Measurements from ENCODE around the gene C20orf144. TPM values are rescaled to one million over a fixed set of nuclear protein-coding genes. Genes with fewer than 3 reads are reported as not detected.
"Not testable (repeated sequence)": the region's sequence is repeated elsewhere in the genome, so short reads cannot be mapped to it uniquely, and the experiment has no call there.

The C20orf144 gene
- total RNA-seq, 5 donors from 2014 or later (not counting 1 experiment from before 2014, with no cell fraction given), result 0.16 to 0.26 (median 0.22) TPM; not detected in 1

- H3K4me1 Mint-ChIP-seq, result peaks cover 0 to 3% (median 0%) of the 10 kb centered on the region in 3 donors
- Histone ChIP-seq H3K27me3 (replicated peaks in 1 of 2; ENCODE audit: control insufficient read depth in 2 of 2, extremely low read depth in 1 of 2, insufficient read depth in 2 of 2, low read length in 1 of 2) (no peaks in the 10 kb centered on the region), H3K9me3 (no peaks in the 10 kb centered on the region), H3K4me3 (ENCODE audit: control insufficient read depth in 1 of 2, extremely low read depth in 1 of 2, low read length in 1 of 2) (no peak overlapping the region), H3K4me1 (ENCODE audit: control insufficient read depth in 1 of 2, extremely low read depth in 1 of 2, insufficient read depth in 2 of 2, low read length in 2 of 2) (no peaks in the 10 kb centered on the region), H3K36me3 (ENCODE audit: control insufficient read depth in 2 of 2, extremely low read depth in 1 of 2, insufficient read depth in 1 of 2, low read length in 1 of 2) (no peaks in the 10 kb centered on the region), H3K27ac (ENCODE audit: low read length) (no peak overlapping the region)
- ATAC-seq (replicated peaks in 1 of 4), result no peak
- H3K9me3 Mint-ChIP-seq, result no peaks in the 10 kb centered on the region
- H3K36me3 Mint-ChIP-seq, result no peaks in the 10 kb centered on the region
- DNase-seq, result no peak
- H3K27ac Mint-ChIP-seq, result no peak overlapping the region
- ChIA-PET CTCF (no interaction called here), POLR2A (no interaction called here)
- no CpG with 5 or more reads among the region's 4 CpGs for WGBS (ENCODE audit: insufficient coverage)
- H3K4me3 Mint-ChIP-seq, result no peak overlapping the region
- no peaks in the 10 kb centered on the region for H3K27me3 Mint-ChIP-seq
Measured at GRCh38 chr20:33696448-33696847, 34.3 kb downstream of the C20orf144 start.

GRCh38 chr20:33697129-33697528 is 35.0 kb downstream of the C20orf144 start:
- H3K4me3 Mint-ChIP-seq, result no peak overlapping the region
- ATAC-seq (replicated peaks in 1 of 4), result no peak
- H3K4me1 ChIP-seq (ENCODE audit: control insufficient read depth in 1 of 2, extremely low read depth in 1 of 2, insufficient read depth in 2 of 2, low read length in 2 of 2), result no peaks in the 10 kb centered on the region
- H3K4me3 ChIP-seq (ENCODE audit: control insufficient read depth in 1 of 2, extremely low read depth in 1 of 2, low read length in 1 of 2), result no peak overlapping the region
- no peak overlapping the region for H3K27ac Mint-ChIP-seq
- peaks cover 0 to under 1% (median 0%) of the 10 kb centered on the region in 3 donors for H3K4me1 Mint-ChIP-seq
- H3K36me3 ChIP-seq (ENCODE audit: control insufficient read depth in 2 of 2, extremely low read depth in 1 of 2, insufficient read depth in 1 of 2, low read length in 1 of 2), result no peaks in the 10 kb centered on the region
- DNase-seq, result no peak
- no peaks in the 10 kb centered on the region for H3K9me3 Mint-ChIP-seq
- 92% methylated on average over 6 of the region's 8 CpGs for WGBS (ENCODE audit: insufficient coverage)
- no peaks in the 10 kb centered on the region for H3K27me3 ChIP-seq (replicated peaks in 1 of 2; ENCODE audit: control insufficient read depth in 2 of 2, extremely low read depth in 1 of 2, insufficient read depth in 2 of 2, low read length in 1 of 2)
- no peaks in the 10 kb centered on the region for H3K27me3 Mint-ChIP-seq
- CTCF ChIA-PET, result no interaction called here
- no peak overlapping the region for H3K27ac ChIP-seq (ENCODE audit: low read length)
- H3K9me3 ChIP-seq, result no peaks in the 10 kb centered on the region
- POLR2A ChIA-PET, result no interaction called here
- no peaks in the 10 kb centered on the region for H3K36me3 Mint-ChIP-seq

DNA sequence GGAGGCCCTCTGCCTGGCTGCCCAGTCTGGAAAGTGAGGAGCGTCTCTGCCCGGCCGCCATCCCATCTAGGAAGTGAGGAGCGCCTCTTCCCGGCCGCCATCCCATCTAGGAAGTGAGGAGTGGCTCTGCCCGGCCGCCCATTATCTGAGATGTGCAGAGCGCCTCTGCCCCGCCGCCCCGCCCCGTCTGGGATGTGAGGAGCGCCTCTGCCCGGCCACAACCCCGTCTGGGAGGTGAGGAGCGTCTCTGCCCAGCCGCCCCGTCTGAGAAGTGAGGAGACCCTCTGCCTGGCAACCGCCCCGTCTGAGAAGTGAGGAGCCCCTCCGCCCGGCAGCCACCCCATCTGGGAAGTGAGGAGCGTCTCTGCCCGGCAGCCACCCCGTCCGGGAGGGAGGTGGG is 36.8 kb downstream of the C20orf144 start:
- H3K27me3 ChIP-seq (replicated peaks in 1 of 2; ENCODE audit: control insufficient read depth in 2 of 2, extremely low read depth in 1 of 2, insufficient read depth in 2 of 2, low read length in 1 of 2); H3K27ac ChIP-seq (ENCODE audit: low read length); H3K4me1 Mint-ChIP-seq; H3K4me3 Mint-ChIP-seq; H3K27me3 Mint-ChIP-seq; H3K27ac Mint-ChIP-seq; CTCF ChIA-PET; H3K36me3 Mint-ChIP-seq; H3K9me3 ChIP-seq; DNase-seq; H3K4me3 ChIP-seq (ENCODE audit: control insufficient read depth in 1 of 2, extremely low read depth in 1 of 2, low read length in 1 of 2); H3K9me3 Mint-ChIP-seq; H3K4me1 ChIP-seq (ENCODE audit: control insufficient read depth in 1 of 2, extremely low read depth in 1 of 2, insufficient read depth in 2 of 2, low read length in 2 of 2); POLR2A ChIA-PET; H3K36me3 ChIP-seq (ENCODE audit: control insufficient read depth in 2 of 2, extremely low read depth in 1 of 2, insufficient read depth in 1 of 2, low read length in 1 of 2); ATAC-seq (replicated peaks in 1 of 4): not testable (repeated sequence)
- WGBS (ENCODE audit: insufficient coverage), result 89% methylated on average over 7 of the region's 27 CpGs

GRCh38 chr20:33700696-33701441 is 38.7 kb downstream of the C20orf144 start:
- H3K36me3 ChIP-seq (ENCODE audit: control insufficient read depth in 2 of 2, extremely low read depth in 1 of 2, insufficient read depth in 1 of 2, low read length in 1 of 2); CTCF ChIA-PET; ATAC-seq (replicated peaks in 1 of 4): not testable (repeated sequence)

GRCh38 chr20:33701629-33702450 is 39.7 kb downstream of the C20orf144 start:
- Mint-ChIP-seq H3K27ac (no peak overlapping the region), H3K27me3 (no peaks in the 10 kb centered on the region), H3K9me3 (no peaks in the 10 kb centered on the region), H3K4me1 (no peaks in the 10 kb centered on the region), H3K36me3 (peaks cover 2% of the 10 kb centered on the region), H3K4me3 (no peak overlapping the region)
- Histone ChIP-seq H3K27ac (ENCODE audit: low read length) (no peak overlapping the region), H3K4me3 (ENCODE audit: control insufficient read depth in 1 of 2, extremely low read depth in 1 of 2, low read length in 1 of 2) (no peak overlapping the region), H3K36me3 (ENCODE audit: control insufficient read depth in 2 of 2, extremely low read depth in 1 of 2, insufficient read depth in 1 of 2, low read length in 1 of 2) (peaks cover under 1 to 6% of the 10 kb centered on the region in 2 donors), H3K4me1 (ENCODE audit: control insufficient read depth in 1 of 2, extremely low read depth in 1 of 2, insufficient read depth in 2 of 2, low read length in 2 of 2) (no peaks in the 10 kb centered on the region), H3K9me3 (no peaks in the 10 kb centered on the region), H3K27me3 (replicated peaks in 1 of 2; ENCODE audit: control insufficient read depth in 2 of 2, extremely low read depth in 1 of 2, insufficient read depth in 2 of 2, low read length in 1 of 2) (no peaks in the 10 kb centered on the region)
- ChIA-PET POLR2A (no interaction called here), CTCF (no interaction called here)
- DNase-seq (no peak), ATAC-seq (replicated peaks in 1 of 4) (no peak)
- 100% methylated on average over 8 of the region's 27 CpGs for WGBS (ENCODE audit: insufficient coverage)

More at GRCh38 chr20:33700696-33701441, 38.7 kb downstream of the C20orf144 start:
- H3K4me3 ChIP-seq (ENCODE audit: control insufficient read depth in 1 of 2, extremely low read depth in 1 of 2, low read length in 1 of 2); H3K9me3 ChIP-seq; POLR2A ChIA-PET; H3K4me3 Mint-ChIP-seq; H3K27ac ChIP-seq (ENCODE audit: low read length); H3K9me3 Mint-ChIP-seq; H3K27ac Mint-ChIP-seq; H3K36me3 Mint-ChIP-seq; H3K4me1 ChIP-seq (ENCODE audit: control insufficient read depth in 1 of 2, extremely low read depth in 1 of 2, insufficient read depth in 2 of 2, low read length in 2 of 2); H3K27me3 Mint-ChIP-seq; H3K27me3 ChIP-seq (replicated peaks in 1 of 2; ENCODE audit: control insufficient read depth in 2 of 2, extremely low read depth in 1 of 2, insufficient read depth in 2 of 2, low read length in 1 of 2); H3K4me1 Mint-ChIP-seq; DNase-seq: not testable (repeated sequence)
- WGBS (ENCODE audit: insufficient coverage), result 98% methylated on average over 12 of the region's 45 CpGs

DNA sequence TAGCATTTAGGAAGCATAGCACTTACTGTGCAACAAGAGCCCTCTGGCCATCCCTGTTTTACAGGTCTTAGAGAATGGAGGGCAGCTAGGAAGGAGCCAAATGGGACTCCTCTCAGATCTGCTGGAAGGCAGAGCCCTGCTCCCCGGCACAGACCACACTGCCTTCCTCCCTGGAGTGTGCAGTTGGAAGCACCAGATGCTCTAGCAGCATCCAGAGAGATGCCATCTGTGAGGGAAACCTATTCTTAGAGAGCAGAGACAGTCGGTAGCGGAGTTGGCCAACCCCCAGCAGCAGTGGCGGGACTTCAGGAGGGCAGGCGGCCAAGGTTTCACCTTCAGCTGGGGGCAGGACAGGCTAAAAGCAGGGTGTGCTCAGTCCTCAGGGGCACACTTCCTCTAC is 40.7 kb downstream of the C20orf144 start:
- Histone ChIP-seq H3K27me3 (replicated peaks in 1 of 2; ENCODE audit: control insufficient read depth in 2 of 2, extremely low read depth in 1 of 2, insufficient read depth in 2 of 2, low read length in 1 of 2) (no peaks in the 10 kb centered on the region), H3K36me3 (ENCODE audit: control insufficient read depth in 2 of 2, extremely low read depth in 1 of 2, insufficient read depth in 1 of 2, low read length in 1 of 2) (peaks cover 6 to 10% of the 10 kb centered on the region in 2 donors), H3K9me3 (no peaks in the 10 kb centered on the region), H3K4me3 (ENCODE audit: control insufficient read depth in 1 of 2, extremely low read depth in 1 of 2, low read length in 1 of 2) (no peak overlapping the region), H3K4me1 (ENCODE audit: control insufficient read depth in 1 of 2, extremely low read depth in 1 of 2, insufficient read depth in 2 of 2, low read length in 2 of 2) (no peaks in the 10 kb centered on the region), H3K27ac (ENCODE audit: low read length) (no peak overlapping the region)
- no peaks in the 10 kb centered on the region for H3K9me3 Mint-ChIP-seq
- ATAC-seq (replicated peaks in 1 of 4) (no peak), DNase-seq (no peak)
- CTCF ChIA-PET, result no interaction called here
- no peaks in the 10 kb centered on the region for H3K4me1 Mint-ChIP-seq
- H3K36me3 Mint-ChIP-seq, result peaks cover 10% of the 10 kb centered on the region
- H3K27ac Mint-ChIP-seq, result no peak overlapping the region
- POLR2A ChIA-PET, result no interaction called here
- no peak overlapping the region for H3K4me3 Mint-ChIP-seq
- H3K27me3 Mint-ChIP-seq, result no peaks in the 10 kb centered on the region
- whole genome bisulfite sequencing (ENCODE audit: insufficient coverage), result 96% methylated on average over 5 of the region's 5 CpGs
